Myocyte (in vitro differentiated cells): ENCODE data around the gene SAMD4A. TPM values are rescaled to one million over a fixed set of nuclear protein-coding genes. Genes with fewer than 3 reads are reported as not detected.
A peak's percentile ranks its signal among the peaks of the same experiment; 100 is the strongest.
"Not testable (repeated sequence)": the region's sequence is repeated elsewhere in the genome, so short reads cannot be mapped to it uniquely, and the experiment has no call there.

Source experiments
- DNase-seq: peaks from one replicate; pipeline ENCODE4 v3.0.0-alpha.2; 2012; ENCODE audit warnings: low read depth
- total RNA-seq: library from RNA; depleted of rRNA; stranded (reverse); fragments of >200 nt; gene quantifications from 2 replicates; pipeline ENCODE4 v1.2.3, GENCODE V29; 2014

SAMD4A gene
- total RNA-seq, 1 donor from 2014 or later, result 83.2 TPM

GRCh38 chr14:54722791-54723432 is 156.0 kb downstream of the SAMD4A start:
- DNase-seq, result peak; percentile 51

- no peak for DNase-seq
Measured at GRCh38 chr14:54724123-54724522, 157.2 kb downstream of the SAMD4A start.

- no peak for DNase-seq
Measured at GRCh38 chr14:54724676-54725325, 157.9 kb downstream of the SAMD4A start.

GRCh38 chr14:54725998-54726397 is 159.1 kb downstream of the SAMD4A start:
- DNase-seq, result no peak

- DNase-seq, result no peak
Measured at GRCh38 chr14:54727929-54728328, 161.0 kb downstream of the SAMD4A start.

GRCh38 chr14:54728700-54729527 is 162.0 kb downstream of the SAMD4A start:
- no peak for DNase-seq

- peak; percentile 47 for DNase-seq
Measured at GRCh38 chr14:54730156-54730961, 163.4 kb downstream of the SAMD4A start.

- no peak for DNase-seq
Measured at GRCh38 chr14:54734966-54735365, 168.0 kb downstream of the SAMD4A start.

- peak; percentile 80 for DNase-seq
Measured at GRCh38 chr14:54735424-54735823, 168.5 kb downstream of the SAMD4A start.

GRCh38 chr14:54737132-54737711 is 170.3 kb downstream of the SAMD4A start:
- peak; percentile 25 for DNase-seq

GRCh38 chr14:54738009-54738408 is 171.1 kb downstream of the SAMD4A start:
- no peak for DNase-seq

GRCh38 chr14:54739514-54739913 is 172.6 kb downstream of the SAMD4A start:
- DNase-seq, result peak; percentile 18

GRCh38 chr14:54742492-54743350 is 175.8 kb downstream of the SAMD4A start:
- no peak for DNase-seq

- DNase-seq, result no peak
Measured at GRCh38 chr14:54743382-54743781, 176.5 kb downstream of the SAMD4A start.

GRCh38 chr14:54746019-54746418 is 179.1 kb downstream of the SAMD4A start:
- no peak for DNase-seq

- no peak for DNase-seq
Measured at GRCh38 chr14:54747616-54748015, 180.7 kb downstream of the SAMD4A start.

- no peak for DNase-seq
Measured at GRCh38 chr14:54749180-54749579, 182.3 kb downstream of the SAMD4A start.

- no peak for DNase-seq
Measured at GRCh38 chr14:54749727-54750126, 182.8 kb downstream of the SAMD4A start.

GRCh38 chr14:54752611-54753010 is 185.7 kb downstream of the SAMD4A start:
- not testable (repeated sequence) for DNase-seq

- DNase-seq, result not testable (repeated sequence)
Measured at GRCh38 chr14:54753396-54753795, 186.5 kb downstream of the SAMD4A start.
